Medulla oblongata (tissue), 1 donor: Measurements from ENCODE around the gene SCAND1.
A peak's percentile ranks its signal among the peaks of the same experiment; 100 is the strongest.
"Not testable (repeated sequence)": the region's sequence is repeated elsewhere in the genome, so short reads cannot be mapped to it uniquely, and the experiment has no call there.

ENCODE experiments used
- DNase-seq: peaks from one replicate; pipeline ENCODE4 v3.0.0-alpha.2; 2015; ENCODE audit errors: extremely low spot score

Gene SCAND1

DNA sequence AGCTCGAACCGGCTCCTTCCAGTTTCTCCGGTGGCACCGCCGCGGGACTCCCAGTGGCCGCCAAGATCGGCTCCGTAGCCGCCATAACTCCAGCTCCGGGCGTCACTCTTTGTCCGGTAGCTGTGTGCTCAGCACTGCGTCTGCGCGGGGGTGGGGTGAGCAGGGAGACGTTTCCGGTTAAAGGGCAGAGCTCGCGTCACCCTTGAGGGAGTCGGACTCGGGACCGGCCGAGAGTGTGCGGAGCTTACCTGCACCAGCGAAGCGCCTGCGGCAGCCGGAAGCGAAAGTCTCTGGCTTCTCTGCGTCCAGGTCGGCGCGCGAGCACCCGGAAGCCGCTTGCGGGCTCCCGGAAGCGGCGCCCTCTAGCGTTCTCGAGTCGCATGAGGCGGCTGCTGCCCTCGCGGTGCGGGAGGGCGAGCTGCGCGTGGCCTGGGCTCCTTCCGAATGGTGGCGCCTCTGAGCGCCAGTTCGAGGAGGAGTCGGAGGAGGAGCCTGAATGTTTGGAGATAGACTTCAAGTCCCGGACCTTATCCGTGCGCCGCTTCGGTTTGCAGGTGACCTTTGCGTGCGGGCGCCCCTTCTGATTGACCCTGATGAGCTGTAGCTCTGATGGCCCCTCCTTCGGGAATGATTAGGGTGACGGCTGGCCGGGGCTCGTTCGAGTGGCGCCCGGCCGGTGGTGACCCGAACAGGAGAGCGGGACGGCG is at the start of gene SCAND1:
Gene SCAND1 (minus strand): TSS at position 303 of the 707 bp plus-strand sequence. CDS start 218 bp downstream, at position 85.
- peak; percentile 99 for DNase-seq

DNA sequence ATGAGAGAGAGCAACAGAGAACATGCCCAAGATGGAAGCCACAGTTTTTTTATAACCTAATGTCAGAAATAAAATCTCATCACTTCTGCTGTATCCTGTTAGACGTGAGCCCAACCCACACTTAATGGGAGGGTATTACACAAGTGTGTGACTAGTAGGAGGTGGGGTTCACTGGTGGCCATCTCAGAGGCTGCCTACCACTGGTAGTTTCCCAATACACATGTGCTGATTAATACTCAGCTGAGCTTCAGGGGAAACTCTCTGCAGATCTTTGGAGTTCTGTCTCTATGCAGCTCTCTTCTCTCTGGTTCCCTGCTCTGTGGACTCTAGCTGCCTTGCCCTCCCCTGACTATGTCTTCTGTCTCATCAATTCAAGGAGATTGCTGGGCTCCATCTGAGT is 49.7 kb upstream of the SCAND1 start:
- no peak for DNase-seq

DNA sequence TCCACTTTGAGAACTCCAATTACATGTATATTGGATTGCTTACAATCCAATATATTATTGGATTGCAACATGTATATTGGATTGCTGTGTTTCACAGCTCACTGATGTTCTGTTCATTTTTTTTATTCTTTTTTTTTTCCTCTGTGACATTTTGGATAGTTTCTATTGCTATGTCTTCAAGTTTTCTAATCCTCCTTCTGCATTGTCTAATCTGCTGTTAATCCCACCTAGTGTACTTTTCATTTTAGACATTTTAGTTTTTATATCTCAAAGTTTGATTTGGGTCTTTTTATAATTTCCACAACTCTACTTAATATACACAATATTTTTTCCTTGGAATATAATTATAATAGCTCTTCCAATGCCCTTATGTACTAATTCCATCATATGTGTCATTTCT is 48.6 kb upstream of the SCAND1 start:
- no peak for DNase-seq

DNA sequence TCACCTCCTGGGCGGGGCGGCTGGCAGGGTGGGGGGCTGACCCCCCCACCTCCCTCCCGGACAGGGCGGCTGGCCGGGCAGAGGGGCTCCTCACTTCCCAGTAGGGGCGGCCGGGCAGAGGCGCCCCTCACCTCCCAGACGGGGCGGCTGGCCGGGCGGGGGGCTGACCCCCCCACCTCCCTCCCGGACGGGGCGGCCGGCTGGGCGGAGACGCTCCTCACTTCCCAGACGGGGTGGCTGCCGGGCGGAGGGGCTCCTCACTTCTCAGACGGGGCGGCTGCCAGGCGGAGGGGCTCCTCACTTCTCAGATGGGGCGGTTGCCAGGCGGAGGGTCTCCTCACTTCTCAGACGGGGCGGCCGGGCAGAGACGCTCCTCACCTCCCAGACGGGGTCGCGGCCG is 47.0 kb upstream of the SCAND1 start:
- DNase-seq, result not testable (repeated sequence)

DNA sequence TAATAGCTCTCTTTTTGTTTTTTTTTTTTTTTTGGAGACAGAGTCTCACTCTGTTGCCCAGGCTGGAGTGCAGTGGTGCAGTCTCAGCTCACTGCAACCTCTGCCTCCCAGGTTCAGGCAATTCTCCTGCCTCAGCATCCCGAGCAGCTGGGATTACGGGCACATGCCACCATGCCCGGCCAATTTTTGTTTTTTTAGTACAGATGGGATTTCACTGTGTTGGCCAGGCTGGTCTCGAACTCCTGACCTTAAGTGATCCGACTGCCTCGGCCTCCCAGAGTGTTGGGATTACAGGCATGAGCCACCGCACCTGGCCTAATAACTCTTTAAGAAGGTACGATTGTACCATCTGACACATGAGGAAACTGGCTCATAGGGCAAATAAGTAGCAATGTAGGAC is 42.2 kb upstream of the SCAND1 start:
- not testable (repeated sequence) for DNase-seq

DNA sequence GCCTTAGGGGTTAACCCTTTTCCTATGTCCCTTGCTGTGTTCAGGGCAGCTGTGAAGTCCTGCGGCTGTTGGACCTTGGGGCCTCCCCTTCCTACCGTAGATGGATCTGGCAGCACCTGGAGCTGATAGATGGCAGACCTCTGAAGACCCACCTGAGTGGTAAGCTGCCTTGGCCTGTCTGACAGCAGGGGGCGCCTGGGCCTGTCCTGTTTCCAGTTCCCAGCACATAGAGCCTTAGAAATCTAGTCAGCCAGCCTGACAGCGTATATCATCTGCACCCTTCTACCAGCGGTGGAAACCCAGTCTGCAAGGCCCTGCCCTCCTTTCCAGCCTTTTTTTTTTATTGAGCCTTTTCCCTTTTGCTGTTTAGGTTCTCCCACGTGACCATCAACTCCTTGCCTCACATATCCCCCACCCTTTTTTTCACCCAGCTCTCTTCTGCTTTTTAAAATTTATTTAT is 40.7 kb upstream of the SCAND1 start:
- DNase-seq, result peak; percentile 81

DNA sequence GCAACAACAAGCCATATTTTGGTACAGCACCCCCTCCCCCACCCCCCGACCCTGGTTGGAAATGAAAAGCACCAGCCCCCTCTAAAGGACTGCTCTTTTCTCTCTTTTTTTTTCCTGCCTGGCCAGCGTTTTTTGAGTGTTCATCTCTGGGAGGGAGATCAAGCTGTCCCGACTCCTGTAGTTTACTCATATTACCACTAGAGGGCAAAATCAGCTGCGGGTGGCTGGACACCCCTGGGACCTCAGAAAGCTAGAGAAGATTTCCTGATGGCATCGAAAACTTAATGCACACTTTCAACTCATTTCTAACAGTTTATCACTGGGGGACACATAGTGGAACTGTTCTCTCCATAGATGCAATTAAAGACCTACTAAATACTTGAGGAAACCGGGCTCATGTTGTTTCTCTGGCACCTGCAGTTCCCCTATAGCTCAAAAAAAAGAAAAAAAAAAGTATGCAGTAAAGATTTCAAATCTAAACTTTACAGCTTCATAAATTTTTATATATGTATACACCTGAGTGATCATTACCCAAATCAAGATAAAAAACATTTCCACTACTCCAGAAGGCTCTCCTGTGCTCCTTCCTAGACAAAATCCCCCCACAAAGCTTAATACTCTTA is 38.5 kb upstream of the SCAND1 start:
- DNase-seq, result peak; percentile 80

DNA sequence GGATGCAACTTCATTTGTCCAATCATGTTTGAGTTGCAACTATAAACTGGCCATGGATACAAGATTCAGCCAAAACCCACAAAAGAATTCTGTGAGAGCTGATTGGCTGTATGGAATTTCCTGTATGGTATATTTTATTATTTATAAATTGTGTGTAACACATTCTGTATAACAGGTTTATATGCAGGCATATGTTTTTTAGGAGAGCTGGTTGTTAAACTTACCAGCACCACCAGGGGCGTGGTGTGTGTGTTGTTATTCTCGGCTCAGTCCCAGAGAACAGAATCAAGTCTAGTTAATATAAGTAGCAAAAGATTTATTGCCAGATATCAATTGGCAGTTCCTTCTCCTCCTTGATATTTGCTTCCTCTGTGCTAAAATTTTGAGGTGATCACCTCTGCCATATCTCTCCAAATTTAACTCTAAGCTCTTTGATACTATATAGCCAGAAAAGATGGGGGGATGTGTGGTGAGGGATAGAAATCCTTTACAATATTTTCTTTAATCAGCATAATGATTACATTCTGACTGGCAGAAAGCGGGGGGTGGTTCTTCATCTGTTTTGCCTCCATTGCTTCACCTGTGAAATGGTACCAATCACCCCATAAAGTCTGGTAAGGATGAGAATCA is 37.0 kb upstream of the SCAND1 start:
- DNase-seq, result no peak

DNA sequence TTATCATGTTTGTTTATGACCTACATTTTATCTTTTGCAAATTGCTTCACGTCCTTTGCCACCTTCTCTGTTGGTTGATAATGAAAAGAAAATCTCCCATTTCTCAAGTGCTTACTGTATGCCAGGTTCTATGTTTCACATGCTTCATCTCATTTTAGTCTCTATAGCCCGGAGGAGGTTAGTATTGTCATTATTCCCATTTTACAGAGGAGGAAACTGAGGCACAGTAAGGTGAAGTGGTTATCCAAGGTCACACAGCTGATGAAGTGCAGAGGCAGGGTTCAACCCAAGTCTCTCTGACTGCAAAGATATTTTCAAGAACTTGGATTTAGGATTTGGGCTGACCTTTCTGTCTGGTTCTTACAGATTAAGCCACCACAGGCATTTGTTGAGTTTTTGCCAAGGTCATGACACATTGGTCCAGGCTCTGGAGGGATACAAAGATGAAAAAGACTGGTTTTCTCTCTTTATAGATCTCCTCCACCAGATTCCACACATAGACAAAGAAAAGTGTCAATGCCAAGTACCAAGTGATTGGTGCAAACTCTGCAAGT is 34.7 kb upstream of the SCAND1 start:
- DNase-seq, result no peak

DNA sequence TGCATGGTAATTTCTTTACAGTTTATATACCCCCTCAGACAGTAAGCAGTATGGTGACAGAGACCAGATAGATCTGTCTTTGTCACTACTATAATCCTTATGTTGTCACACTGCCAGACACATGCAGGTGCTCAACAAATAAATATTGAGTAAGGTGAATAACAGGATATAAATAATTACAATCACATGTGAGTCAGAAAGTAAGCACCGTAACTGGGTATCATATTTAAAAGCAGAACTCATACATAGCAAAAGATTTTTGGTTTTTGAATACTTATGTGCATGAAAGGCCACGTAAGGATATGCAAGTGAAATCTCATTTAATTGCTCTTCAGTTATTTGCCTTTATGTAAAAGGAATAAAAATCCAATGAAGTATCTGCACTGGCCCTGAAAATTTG is 31.5 kb upstream of the SCAND1 start:
- DNase-seq, result no peak

DNA sequence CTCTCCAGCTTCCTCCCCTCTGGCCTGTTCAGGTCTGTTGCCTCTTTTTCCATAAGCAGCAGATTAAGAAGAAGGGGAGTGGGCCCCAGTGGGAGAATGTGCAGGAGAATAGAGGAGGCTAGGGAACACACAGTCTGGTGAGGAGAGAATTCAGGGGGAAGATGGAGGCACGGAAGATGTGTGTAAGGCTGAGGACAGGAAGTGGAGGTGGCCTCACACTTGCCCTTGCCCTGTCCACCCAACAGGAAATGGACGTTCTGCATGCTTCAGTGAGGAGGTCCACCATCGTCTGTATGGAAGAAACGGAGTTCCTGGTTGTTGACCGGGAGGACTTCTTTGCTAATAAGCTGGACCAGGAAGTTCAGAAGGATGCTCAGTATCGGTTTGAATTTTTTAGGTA is 30.1 kb upstream of the SCAND1 start:
- no peak for DNase-seq

DNA sequence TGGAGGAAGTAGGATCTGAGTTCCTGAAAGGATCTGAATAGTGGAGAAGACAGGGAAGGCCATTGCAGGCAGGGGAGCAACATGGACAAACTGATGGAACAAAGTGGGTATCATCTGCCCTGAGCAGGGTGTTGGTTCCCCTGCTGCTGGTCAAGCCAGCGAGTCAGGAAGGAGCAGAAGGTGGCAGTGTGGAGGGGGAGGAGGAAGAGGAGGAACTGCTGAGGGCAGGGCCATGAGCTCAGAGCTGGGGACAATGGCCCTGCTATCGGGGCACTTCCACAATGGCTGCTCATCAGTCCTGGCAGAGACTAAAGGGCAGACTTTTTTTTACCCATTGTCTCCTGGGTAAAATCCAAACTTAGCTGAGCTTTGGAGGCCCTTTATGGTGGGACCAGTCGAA is 27.7 kb upstream of the SCAND1 start:
- no peak for DNase-seq

DNA sequence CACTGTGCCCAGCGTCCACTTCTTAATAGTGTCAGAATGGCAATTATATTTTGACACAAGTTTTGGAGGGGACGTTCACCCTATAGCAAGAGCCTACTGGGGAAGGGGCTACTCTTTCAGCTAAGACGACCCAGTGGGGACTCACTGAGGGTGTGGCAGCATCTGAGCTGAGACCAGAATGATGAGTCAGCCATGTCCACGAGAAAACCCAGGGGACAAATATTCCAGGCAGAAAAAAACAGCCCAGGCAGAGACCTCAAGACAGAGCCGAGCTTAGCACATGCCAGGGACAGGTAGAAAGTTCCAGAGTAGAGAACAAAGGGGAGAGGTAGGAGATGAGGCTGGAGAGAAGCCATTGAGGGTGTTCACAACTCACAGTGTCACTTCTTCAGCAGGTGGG is 25.2 kb upstream of the SCAND1 start:
- DNase-seq, result no peak

DNA sequence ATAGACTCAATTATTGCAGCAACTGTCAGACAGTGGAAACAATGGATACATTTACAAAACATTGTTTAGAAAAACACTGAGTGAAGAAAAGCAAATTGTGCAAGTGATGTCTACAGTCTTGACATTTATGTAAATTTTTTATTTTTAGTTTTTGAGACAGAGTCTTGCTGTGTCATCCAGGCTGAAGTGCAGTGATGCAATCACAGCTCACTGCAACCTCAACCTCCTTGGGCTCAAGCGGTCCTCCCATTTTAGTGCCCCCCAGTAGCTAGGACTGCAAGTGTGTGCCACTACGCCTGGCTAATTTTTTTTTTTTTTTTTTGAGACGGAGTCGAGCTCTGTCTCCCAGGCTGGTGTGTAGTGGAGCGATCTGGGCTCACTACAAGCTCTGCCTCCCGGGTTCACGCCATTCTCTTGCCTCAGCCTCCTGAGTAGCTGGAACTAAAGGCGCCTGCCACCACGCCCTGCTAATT is 23.8 kb upstream of the SCAND1 start:
- DNase-seq, result no peak

DNA sequence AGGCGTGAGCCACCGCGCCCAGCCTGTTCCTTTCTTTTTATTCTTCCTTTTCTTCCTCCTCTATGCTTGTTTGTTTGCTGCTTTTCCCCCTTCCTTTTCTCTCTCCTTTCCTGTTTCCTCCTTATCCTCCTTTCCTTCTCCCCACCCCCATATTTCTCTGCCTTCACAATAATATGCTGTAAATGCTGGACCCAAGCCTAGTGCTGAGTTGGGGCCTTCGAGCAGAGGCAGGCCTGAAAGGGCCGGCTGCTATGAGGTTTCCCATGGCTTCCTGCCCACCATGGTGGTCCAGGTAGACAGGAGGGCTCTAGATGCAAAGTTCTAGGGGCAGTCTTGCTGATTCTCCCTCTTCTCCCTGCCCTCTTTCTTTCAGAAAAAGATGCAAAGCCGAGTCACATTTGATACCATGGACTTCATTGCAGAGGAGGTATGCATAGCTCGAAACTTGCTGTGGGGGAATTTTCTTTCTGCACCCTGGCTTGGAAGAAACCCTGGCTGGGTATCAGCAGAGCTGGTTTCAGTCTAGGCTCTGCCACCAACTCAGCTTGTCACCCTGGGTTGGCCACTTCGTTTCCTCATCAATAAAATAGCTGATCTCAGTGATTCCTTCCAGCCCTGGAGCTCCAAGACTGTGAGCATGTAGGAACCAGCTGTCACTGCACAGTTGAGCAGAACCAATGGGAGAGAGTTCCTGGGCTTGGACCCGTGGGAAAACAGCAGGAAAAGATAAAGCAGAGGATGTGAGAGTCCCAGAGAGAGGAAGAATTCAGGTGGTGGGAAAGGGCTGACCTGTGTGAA is 21.5 kb upstream of the SCAND1 start:
- DNase-seq, result no peak

DNA sequence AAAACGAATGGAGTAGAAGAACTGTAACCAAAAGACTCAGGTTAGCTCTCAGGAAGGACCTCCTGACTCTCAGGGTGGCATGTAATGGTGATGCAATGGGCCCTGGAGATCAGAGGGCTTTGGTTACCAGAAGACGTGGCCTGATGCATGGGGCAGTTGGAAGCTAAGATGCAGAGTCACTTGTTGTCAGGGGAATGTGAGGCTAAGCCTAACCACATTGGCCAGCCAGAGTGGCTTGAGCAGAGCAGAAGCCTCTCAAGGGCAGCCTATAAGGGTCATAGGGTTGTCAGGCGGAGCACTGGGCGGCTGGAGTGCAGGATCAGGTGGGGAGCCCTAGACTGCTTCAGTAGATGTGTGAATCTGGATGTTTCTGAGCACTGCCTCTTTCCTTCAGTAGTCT is 20.0 kb upstream of the SCAND1 start:
- DNase-seq, result no peak

DNA sequence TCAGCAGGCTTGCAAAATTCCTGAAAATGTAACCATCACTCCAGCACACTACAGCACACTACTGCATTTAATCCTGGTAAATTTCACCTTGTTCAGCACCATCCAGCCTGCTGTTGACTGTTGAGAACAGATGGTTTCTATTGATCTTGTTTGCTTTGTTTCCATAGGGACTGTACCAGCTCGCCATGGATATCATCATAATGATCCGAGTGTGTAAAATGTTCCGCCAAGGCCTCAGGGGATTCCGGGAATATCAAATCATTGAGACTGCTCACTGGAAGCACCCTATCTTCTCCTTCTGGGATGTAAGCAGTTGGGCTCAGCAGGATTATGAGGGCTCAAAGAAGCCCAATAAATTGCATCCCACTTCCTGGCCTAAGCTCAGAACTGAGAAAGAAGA is 18.2 kb upstream of the SCAND1 start:
- no peak for DNase-seq

DNA sequence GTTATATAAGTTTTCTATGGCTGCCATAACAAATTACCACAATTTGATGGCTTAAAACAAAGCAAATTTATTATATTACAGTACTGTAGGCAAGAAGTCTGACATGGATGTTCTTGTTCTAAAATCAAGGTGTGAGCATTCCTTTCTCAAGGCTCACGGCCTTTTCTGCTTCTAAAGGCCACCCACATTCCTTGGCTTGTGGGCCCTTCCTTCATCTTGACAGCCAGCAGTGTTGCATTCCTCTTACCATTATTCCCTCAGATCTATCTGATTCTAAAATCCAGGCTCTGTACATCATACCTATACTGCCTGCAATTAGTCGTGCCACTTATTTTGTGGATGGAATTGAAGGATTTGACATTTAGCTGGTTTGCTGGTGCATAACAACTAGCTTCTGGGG is 17.7 kb upstream of the SCAND1 start:
- no peak for DNase-seq

DNA sequence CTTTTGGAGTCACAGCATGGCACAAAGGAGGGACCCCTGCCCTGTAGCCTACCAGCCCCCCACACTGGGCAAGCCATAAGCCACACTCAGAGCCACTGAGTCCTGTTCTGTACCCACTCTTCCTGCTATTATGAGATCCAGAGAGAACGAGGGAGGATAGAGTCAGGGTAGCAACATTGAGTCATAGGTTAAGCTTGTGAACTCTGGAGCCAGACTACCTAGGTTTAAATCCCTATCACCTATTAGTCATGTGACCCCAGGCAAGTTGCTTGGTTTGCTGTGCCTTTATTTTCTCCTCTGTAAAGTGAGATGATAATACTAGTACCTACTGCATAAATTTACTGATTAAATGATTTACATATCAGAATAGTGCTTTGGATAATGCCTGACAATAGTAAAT is 14.6 kb upstream of the SCAND1 start:
- no peak for DNase-seq

DNA sequence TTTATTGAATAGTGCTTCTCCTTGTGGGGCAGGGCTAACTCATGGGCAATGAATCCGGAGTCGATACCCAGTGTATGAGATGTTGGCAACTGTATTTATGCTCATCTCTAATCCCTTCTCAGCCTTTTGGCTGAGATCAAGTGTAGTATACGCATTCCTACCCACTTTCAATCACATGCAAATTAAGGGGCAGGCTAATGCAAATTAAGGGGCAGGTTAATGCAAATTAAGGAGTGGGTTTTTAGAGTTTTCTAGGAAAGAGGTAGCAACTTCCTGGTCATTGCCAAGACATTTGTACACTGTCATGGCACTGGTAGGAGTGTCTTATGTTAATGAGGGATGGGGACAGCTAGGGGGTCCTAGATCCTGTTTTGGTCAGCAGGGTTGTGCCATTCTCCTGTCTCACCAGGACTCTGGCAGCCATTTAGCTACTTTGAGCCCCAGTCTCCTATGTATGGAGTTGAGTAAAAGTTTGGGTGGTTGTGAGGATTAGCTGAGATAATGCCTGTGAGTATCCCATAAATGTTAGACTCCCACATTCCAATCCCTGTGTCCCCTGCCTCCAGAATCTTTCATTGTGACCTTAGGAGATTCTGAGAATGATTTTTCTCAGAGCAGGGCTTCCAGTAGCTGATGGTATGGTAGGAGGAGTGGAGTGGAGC is 13.8 kb upstream of the SCAND1 start, which contains the start of gene CNBD2:
Gene CNBD2 (plus strand): TSS at position 612 of the 662 bp plus-strand sequence. CDS start 173 bp downstream, outside the sequence.
- DNase-seq, result no peak

DNA sequence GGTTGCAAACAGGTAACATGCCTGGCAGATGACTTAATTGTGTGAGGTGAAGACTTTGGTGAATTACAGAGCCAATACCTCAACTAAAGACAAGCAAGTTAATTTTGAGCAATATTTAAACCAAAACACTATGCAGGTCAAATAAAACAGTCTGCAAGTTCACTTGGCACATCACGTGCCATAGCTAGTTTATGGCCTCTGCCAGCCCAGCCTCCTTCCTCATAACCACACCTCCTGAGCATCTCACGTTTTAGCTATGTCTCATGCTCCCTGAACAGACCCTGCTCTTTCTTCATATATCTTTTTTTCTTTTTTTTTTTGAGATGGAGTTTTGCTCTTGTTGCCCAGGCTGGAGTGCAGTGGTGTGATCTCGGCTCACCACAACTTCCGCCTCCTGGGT is 9.6 kb upstream of the SCAND1 start:
- no peak for DNase-seq
